HS-27A (cell line): Measurements from ENCODE around the gene GRB14.
A peak's percentile ranks its signal among the peaks of the same experiment; 100 is the strongest.
"Not testable (repeated sequence)": the region's sequence is repeated elsewhere in the genome, so short reads cannot be mapped to it uniquely, and the experiment has no call there.

Source experiments
- DNase-seq: peaks from one replicate; pipeline ENCODE4 v3.0.0-alpha.2; 2012; ENCODE audit warnings: low read depth, missing footprints

Gene GRB14

GRCh38 chr2:164495491-164496223 is 125.6 kb downstream of the GRB14 start:
- DNase-seq = peak; percentile 26

DNA sequence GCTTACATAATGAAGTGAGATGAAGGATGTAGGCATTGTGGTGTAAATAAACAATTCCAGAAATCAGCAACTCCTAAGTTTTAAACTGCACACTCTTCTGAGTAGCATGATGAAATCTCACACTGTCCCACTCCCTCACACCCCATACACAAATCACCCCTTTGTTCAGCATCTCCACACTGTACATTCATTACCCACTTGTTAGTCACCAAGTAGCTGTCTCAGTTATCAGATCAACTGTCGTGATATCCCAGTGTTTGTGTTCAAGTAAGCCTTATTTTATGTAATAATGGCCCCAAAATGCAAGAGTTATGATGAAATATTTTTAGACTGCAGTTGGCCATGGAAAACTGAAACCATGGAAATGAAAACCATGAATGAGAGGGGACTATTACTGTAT is 135.7 kb downstream of the GRB14 start:
- no peak for DNase-seq

DNA sequence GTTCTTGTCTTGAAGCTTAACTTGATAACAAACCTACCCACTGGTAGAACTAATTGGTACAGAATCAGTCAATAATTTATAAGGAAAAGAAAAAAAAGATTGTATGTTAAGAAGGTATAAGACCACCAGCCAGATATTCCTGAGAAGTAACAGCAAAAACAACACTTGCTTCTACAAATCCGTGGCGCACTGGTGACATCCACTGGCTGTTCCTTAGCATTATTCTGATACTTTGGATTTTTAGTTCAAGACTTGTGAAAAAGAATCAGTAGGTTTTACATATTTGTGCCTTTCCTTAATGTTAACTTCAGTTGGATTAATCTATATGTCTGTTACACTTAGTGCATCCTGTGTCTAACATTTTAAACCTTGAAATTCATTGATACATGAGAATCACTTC is 141.8 kb downstream of the GRB14 start:
- no peak for DNase-seq

DNA sequence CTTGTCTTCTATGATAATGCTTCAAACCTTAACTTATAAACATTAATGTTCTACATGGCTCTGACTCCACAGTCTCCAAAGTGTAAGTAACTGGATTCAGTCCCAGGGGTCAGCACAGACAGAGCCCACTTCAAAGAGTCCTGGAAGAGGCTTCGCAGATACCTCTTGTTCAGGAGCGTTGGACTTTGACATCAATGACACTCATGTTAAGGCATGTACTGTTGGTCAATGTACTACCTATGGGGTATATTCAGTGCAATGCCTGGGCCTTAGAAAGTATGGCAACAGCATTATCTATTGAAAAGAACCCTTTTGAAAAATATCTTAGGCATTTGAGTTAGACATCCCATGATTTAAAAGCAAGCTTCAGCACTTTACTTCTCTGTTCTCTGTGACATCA is 143.1 kb downstream of the GRB14 start:
- DNase-seq = no peak

GRCh38 chr2:164474873-164475272 is 146.4 kb downstream of the GRB14 start:
- no peak for DNase-seq

DNA sequence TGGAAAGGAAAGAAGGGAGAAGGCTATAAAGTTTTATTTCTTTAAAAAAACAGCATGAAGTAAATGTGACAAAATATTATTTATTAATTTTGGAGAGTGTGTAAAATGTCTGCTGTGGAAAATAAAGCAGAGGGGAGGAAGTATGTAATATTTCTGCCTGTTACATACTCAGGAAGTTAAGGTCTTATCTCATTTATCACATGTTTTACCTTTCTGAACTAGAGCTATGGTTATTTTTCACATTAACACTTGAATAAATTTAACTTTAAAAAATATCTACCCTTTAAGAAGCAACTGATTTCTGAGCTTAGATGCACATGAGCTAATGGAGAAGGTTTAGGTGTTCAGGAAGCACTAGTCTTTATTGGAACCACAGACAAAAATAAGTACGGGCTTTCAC is 148.3 kb downstream of the GRB14 start:
- no peak for DNase-seq

GRCh38 chr2:164465047-164465446 is 156.2 kb downstream of the GRB14 start:
- not testable (repeated sequence) for DNase-seq

DNA sequence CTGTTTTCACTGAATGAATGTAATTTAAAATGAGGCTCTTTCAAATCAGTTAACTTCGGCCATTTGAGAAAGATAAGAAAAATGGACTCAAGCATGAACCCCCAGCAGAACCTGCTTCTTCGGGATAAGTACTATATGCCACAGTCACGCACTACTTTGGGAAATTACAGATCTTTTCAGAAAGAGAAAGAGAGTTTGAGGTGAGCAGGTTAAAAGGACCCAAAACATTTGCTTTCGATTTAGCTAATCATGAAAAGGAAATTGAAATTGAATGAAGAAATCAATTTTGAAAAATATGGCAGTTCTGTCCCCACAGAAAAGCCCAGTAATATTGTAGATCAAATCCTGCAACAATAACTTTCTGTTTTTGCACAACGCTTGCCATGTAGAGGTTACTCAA is 156.9 kb downstream of the GRB14 start:
- DNase-seq = no peak

DNA sequence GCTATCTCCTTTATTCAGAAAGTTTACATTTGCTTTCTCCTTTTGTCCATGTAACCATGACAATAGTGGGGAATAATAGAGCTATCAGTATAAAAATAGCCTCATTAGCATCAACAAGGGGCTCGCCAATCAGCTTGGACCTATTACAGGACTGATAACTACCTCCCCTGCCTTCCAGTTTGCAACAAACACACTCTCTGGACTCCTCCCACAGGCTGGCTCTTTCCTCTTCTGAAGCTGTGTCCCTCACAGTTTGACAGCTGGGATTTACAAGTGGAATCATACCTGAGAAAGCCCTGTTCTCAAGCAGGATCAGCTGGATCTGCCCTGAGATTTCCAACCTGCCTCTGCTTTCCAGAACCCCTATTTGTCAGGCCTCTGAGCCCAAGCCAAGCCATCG is 162.5 kb downstream of the GRB14 start:
- no peak for DNase-seq

- no peak for DNase-seq
Observed at GRCh38 chr2:164457271-164457670, 164.0 kb downstream of the GRB14 start.

- no peak for DNase-seq
Observed at GRCh38 chr2:164456619-164457018, 164.7 kb downstream of the GRB14 start.

- no peak for DNase-seq
Observed at GRCh38 chr2:164453656-164454305, 167.5 kb downstream of the GRB14 start.

- no peak for DNase-seq
Observed at GRCh38 chr2:164450278-164450677, 171.0 kb downstream of the GRB14 start.

- no peak for DNase-seq
Observed at GRCh38 chr2:164449706-164450105, 171.6 kb downstream of the GRB14 start.

DNA sequence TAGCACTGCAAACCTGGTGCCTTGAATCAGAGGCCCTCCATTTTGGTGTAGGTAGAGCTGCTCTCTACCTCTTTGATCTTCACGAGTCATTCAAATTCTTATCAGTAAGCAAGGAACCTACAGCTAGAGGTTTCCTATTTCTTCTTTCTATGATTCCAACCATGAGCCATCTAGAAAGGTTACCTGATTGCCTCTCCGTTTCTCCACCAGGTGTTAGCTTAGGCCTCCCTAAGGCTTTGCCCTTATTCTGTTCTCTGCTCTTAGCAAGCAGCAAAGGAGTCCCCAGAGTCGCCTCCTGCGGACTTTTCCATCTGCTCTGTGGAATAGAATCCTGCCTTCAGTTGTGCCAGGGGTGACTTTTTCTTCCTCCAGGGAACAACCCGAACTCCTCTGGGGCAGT is 173.6 kb downstream of the GRB14 start:
- no peak for DNase-seq
